Measurements from ENCODE around the gene MMAA.

MMAA gene

DNA sequence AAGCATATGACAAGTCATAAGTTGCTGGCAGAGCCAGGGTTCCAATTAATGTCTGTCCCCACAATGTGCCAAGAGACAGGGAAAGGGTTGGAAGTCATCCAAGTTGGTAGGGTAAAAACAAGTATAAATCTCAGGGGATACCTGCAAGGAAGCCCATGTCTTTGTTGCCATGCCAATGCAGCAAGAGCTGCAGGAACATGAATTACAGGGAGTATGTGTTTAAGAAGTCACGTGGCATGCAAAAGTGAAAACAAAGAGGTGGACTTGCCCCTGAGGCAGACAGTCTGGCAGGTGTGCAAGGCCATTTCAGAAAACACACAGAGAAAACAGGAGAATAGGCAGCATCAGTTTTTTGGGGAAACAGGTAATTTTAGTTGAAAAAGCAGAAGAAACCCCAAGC lies 90.2 kb downstream of the MMAA start:
- no peak overlapping the region for H3K27ac ChIP-seq
- no peak overlapping the region for H3K9ac ChIP-seq (ENCODE audit: insufficient read length)
- no peak for TF ChIP-seq POLR2AphosphoS5 (IDR thresholded peaks at IDR 0.05; ENCODE audit: borderline replicate concordance, low read depth, low read length)
- no peak for TF ChIP-seq FOXP2 (optimal IDR thresholded peaks at IDR 0.05; ENCODE audit: control extremely low read depth, extremely low read length, insufficient read depth)
- TF ChIP-seq EZH2 (IDR thresholded peaks at IDR 0.05), result no peak
- DNase-seq (ENCODE audit: low read depth, low spot score), result no peak
- no peak overlapping the region for H3K4me3 ChIP-seq
- no peaks in the 10 kb centered on the region for H3K9me3 ChIP-seq (ENCODE audit: low read depth, low read length)
- H3K36me3 ChIP-seq (ENCODE audit: insufficient read depth, low read length), result no peaks in the 10 kb centered on the region
